GM12874 (cell line): ENCODE data around the gene CCNY.

ENCODE experiments used
- CTCF ChIP-seq: IDR thresholded peaks from 2 replicates; pipeline ENCODE4 v1.5.1; 2011; ENCODE audit warnings: low read depth, mild to moderate bottlenecking, control low read depth, low read length, moderate library complexity; ENCODE audit not compliant: insufficient read depth

Gene CCNY

GRCh38 chr10:35540296-35541164, 204.2 kb downstream of the CCNY start:
- TF ChIP-seq CTCF, result no peak

GRCh38 chr10:35541720-35542119, 205.4 kb downstream of the CCNY start:
- no peak for TF ChIP-seq CTCF

GRCh38 chr10:35542303-35542702, 206.0 kb downstream of the CCNY start:
- TF ChIP-seq CTCF, result no peak

- no peak for TF ChIP-seq CTCF
Measured at GRCh38 chr10:35545079-35545657, 208.9 kb downstream of the CCNY start.

GRCh38 chr10:35545878-35546590, 209.7 kb downstream of the CCNY start:
- TF ChIP-seq CTCF, result no peak

GRCh38 chr10:35546824-35547225, 210.5 kb downstream of the CCNY start:
- TF ChIP-seq CTCF, result no peak

GRCh38 chr10:35552650-35553342, 216.5 kb downstream of the CCNY start:
- no peak for TF ChIP-seq CTCF
